ENCODE measurements around the gene ERBB2.
A peak's percentile ranks its signal among the peaks of the same experiment; 100 is the strongest.
"Not testable (repeated sequence)": the region's sequence is repeated elsewhere in the genome, so short reads cannot be mapped to it uniquely, and the experiment has no call there.

ERBB2 gene

DNA sequence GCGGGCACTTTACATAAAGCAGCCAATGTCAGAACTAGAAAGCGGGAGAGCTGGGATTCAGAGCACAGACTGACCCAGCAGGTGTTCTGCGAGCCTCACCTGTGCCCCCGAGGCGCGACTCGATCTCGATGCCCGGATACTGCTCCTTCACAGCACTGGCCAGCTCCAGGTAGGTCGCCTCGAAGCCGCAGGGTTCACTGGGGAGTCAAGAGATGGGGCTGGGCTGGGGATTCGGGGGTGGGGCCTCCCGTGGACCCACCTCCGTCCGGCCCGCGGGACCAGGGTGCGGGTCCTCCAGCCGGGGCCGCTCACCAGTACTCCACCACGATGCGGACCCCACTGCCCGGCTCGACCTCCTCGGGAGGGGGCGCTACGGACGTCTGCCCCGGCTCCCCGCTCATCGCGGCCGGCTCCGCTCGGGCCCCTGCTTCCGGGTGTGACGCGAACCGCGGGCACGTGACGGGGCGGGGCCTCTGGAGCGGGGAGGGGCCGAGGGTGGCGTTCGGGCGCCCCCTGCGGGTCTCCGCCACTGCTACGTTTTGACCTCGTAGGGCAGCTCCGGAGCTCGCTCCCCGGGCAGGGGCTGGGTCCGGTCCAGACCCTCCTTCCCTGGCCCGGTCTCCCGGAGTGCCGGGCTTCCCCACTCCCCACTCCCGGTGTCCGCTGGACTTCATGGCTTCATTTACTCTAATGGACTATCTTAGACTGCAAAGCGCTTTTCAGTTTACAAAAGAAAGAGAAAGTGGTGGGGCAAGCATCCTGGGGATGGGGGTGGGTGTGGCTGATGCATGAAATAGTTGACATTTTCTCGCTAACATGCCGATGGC is 30.4 kb downstream of the ERBB2 start, which contains the start of gene MIEN1:
Gene MIEN1, minus strand, starts transcription at position 438 of the 827 bp plus-strand sequence. Its CDS starts 37 bp downstream, at position 401.
- DNase-seq, result peak; percentile 53

DNA sequence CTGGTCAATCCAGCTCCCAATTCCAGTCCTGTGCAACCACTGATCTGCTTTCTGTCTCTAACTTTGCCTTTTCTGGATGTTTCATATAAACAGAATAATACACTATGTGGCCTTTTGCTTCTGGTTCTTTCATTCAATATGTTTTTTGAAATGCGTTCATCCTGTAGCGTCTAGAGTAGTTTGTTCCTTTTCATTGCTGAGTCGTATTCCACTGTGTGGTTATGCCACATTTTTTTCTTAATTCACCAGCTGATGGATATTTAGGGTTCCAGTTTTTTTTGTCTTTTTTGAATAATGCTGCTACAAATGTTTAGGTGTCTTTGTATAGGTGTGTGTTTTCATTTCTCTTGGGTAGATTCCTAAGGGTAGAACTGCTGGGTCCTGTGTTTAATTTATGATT is 32.7 kb downstream of the ERBB2 start:
- DNase-seq, result no peak

DNA sequence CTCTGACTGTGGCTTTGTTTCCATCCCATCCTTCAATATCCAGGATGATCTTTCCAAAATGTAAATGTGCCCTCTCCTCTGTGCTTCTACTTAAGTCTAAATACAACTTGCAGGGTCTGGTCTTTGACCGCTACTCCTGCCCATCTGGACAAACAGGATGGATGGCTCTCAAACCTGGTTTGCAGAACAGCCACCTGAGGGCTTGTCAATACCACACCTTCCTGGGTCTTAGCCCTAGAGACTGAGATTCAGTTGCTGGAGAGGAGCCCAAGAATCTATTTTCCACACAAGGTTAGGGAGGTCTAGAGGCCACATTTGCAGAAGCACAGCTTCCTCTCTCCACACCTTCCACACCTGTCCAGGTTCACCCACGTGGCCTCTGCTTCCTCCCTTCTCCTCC is 36.0 kb downstream of the ERBB2 start:
- DNase-seq, result no peak

DNA sequence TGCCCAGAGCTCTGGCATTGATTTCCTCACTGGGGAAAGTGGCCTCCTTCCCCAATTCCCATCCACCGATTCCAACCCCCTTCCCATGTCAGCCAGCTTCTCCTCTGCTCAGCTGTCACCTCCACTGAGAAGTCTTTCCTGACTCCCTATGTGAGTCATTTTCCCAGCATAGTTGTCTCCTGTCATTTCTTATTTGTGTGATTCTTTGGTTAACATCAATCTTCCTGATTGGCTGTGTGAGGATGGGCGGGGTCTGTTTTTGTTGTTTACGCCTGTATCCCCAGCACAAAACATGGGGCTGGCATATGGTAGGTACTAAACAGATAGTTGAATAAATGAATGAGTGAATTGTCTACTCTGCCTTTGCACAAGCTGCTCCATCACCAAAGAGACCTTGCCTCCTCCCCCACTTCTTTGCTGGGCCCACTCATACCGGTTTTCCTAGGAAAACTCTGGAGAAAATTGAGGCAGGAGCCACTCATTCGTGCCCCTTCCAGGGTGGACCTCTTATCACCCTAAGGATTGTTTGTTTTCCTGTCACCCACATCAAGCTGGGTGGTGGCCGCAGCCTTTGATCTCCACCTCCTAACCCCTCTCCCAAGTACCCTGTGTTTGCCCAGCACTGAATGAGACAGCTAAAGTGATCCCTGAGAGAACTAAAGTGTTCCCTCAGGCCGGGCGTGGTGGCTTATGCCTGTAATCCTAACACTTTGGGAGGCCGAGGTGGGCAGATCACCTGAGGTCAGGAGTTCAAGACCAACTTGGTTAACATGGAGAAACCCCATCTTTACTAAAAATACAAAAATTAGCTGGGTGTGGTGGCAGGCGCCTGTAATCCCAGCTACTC is 36.7 kb downstream of the ERBB2 start:
- no peak for DNase-seq

DNA sequence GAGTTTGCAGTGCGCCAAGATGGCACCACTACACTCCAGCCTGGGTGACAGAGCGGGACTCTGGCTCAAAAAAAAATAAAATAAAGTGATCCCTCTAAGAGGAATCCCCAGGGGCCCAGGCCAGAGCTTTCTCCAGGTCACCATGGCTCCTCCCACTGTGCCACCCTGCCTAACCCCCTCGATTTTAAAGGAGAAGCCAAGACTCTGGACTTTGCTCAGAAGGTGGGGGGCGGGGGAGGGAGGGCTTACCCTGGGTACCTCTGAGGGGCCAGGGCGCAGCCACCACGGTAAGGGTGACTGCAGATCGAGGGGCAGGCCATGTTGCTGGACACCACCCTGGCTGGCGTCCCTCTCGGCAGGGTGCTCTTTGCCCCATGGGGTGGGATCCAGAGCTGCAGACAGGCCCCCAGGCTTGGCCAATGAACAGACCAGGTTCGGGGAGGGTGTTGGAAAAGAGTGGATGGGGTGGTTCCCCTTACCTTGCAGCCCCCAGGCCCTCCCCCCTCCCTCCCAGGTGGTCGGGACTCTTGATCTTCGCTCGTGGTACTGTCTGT is 37.4 kb downstream of the ERBB2 start:
- no peak for DNase-seq

DNA sequence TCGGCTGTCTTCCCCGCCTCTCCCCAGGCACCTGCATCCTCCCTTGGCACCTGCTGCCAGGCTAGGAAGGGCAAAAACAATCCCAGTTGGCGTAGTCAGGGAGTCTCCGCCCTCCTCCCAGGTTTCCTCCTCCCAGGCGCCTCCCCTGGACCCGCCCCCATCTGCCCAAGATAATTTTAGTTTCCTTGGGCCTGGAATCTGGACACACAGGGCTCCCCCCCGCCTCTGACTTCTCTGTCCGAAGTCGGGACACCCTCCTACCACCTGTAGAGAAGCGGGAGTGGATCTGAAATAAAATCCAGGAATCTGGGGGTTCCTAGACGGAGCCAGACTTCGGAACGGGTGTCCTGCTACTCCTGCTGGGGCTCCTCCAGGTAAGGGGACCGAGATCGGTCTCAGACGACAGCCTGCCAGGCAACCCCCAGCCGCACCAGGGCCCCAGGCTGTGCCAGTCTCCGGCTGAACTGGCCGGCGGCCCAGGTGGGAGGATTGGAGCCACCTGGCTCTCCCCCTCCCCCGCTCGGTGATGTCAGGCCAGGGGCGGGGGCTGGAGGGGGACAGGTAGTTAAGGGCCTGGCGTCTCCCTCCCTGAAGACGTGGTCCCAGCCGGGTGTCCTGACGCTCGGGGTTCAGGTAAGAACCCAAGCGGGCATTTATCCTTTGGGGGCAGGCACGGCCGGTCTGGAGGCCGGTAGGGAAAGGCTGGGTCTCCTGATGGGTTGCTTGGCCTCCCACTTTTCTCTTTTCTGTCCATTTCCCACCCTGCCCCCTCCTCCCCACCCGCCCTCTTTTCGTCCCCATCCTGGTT is 38.1 kb downstream of the ERBB2 start, which contains the start of gene GRB7:
Gene GRB7, plus strand, starts transcription at position 179 of the 808 bp plus-strand sequence. CDS start 4,364 bp downstream, outside the sequence.
- peak; percentile 80 for DNase-seq

DNA sequence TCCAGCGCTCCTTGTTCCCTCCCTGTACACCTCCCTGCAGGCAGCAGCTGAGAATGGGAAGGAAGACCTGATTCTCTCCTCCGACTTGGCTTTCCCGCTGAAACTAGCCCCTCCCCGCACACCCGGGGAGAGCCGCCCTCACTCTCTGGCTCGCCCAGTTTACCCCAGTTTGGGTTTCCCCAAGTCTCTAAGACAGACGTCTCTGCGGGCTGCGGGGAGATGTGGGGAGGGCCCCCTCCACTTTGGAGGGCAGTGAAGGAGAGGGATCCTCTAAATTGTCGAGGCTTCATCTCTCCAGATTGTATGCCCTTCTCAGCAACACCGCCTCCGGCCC is 38.7 kb downstream of the ERBB2 start:
- DNase-seq, result peak; percentile 49

DNA sequence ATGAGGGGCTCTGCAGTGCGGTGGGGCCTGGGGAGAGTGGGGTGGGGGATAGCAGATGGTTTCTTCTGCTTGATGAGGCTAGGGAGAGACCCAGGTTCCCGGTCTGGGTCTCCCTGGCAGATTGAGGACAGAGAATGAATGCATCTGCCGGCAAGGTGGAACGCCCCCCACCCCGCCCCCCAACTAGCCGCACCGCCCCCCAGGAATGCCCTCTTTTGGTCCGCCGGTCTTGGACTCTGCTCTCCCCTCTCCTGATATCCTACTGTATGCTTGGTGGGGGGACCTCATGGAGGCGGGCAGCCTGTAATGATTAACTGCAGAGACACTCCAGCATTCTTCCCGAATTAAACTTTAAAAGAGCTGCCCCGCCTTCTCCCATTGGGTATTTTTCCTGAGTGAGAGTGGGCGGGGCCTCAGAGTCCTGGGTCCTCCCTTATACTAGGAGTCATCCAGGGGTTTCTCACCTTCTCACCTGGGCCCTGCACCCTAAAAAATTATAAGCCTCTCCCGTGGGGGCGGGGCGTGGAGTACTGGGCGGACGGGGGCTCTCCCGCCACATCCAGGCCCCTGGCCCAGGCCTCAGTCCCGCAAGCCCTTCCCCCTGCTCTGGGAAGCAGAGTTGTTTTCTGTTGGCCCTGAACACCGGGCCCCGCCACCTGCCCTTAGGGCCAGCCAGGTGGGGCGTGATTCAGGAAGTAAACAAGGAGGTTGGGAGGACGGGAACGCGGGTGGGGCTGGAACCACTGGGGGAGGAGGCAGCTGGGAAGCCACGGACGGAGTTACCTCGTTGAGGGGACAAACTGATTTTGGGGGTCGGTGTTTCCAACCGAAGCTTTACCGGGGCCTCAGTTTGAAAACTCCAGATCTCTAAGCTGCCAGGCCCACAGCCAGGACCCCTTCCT is 39.4 kb downstream of the ERBB2 start:
- DNase-seq, result peak; percentile 37

DNA sequence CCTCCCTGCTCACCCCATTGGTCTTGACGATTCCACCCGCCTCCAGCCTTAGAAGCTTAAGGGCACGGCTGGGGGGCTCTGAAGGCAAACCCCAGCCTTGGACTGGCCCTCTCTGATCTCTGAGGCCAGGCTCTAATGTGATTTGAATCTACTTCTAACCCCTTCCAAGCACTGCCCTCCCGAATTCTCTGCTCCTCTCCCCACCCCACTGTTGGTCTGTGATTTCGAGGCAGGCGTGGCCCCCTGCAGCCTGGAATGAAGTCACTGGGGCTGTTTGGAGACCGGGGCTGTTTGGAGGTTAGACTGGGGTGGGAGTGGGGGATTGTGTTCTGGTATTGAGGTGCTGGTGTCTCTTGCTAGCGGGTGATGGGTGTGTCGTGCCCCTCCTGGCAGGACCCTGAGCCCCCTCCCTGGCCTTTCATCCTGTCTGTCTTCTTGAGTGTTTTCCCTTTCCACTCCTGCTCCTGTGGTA is 40.1 kb downstream of the ERBB2 start:
- DNase-seq, result no peak

DNA sequence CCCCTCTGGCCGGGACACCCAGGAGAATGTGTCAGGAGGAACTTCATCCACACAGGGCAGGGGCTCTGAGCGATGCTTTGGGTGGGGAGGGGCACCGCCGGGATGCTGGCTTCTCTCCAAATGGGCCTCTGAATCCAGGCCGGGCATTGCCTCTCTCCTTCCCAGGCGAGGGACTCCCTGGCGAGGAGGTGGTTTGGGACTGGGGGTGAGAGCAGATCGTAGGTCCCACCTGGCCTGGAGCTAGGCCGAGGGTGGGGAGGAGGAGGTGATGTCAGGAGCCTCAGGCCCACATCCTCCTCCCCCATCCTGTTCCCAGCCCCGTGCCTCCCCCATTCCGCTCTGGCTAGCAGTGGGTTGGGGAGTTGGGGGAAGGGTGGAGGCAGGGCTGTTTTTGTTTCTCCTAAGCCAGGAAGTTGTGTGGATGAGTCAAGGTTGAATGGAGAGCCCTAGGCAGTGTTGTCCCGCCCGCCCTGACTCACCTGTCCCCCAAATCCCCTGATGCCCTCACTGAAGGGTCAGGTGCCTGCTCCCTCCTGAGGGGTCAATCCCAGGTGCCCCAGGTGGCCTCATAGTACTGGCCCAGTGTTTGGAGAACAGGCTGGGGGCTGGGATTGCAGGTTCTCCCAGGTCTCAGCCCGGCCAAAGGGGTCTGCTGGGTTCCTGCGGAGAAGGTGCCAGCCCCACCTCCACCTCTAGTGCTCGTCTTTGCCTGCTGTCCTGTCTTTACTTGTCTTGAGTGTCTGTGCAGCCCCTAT is 40.7 kb downstream of the ERBB2 start:
- DNase-seq, result no peak

DNA sequence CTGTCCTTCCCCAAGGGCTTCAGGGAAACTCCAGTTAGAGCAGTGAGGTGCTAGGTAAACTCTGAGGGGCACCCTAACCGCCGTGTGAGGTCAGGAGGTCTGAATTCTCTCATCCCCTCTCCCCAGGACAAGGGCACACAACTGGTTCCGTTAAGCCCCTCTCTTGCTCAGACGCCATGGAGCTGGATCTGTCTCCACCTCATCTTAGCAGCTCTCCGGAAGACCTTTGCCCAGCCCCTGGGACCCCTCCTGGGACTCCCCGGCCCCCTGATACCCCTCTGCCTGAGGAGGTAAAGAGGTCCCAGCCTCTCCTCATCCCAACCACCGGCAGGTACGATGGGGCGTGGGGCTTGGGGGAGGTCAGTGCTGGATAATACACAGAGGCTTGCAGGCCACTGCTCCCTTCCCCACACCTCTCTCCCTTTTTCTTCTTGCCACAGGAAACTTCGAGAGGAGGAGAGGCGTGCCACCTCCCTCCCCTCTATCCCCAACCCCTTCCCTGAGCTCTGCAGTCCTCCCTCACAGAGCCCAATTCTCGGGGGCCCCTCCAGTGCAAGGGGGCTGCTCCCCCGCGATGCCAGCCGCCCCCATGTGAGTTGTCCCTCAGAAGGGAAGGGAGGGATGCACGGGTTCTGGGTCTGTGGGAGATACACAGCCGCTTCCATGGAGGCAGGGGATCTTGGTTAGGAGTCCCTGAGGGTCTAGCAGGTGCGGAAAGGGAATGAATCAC is 42.4 kb downstream of the ERBB2 start:
- DNase-seq, result no peak

DNA sequence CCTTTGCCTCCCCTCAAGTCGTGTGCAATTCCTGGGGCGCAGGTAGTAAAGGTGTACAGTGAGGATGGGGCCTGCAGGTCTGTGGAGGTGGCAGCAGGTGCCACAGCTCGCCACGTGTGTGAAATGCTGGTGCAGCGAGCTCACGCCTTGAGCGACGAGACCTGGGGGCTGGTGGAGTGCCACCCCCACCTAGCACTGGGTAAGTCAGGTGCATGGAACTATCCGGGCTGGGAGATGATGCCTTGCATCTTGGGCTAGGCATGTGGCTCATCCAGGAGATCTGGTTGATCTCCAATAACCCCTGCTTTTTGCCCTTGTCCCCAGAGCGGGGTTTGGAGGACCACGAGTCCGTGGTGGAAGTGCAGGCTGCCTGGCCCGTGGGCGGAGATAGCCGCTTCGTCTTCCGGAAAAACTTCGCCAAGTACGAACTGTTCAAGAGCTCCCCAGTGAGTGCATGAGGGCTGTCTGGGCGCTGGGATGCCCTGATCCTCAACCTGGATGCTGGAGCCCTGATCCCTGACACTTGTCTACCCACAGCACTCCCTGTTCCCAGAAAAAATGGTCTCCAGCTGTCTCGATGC is 43.1 kb downstream of the ERBB2 start:
- no peak for DNase-seq

DNA sequence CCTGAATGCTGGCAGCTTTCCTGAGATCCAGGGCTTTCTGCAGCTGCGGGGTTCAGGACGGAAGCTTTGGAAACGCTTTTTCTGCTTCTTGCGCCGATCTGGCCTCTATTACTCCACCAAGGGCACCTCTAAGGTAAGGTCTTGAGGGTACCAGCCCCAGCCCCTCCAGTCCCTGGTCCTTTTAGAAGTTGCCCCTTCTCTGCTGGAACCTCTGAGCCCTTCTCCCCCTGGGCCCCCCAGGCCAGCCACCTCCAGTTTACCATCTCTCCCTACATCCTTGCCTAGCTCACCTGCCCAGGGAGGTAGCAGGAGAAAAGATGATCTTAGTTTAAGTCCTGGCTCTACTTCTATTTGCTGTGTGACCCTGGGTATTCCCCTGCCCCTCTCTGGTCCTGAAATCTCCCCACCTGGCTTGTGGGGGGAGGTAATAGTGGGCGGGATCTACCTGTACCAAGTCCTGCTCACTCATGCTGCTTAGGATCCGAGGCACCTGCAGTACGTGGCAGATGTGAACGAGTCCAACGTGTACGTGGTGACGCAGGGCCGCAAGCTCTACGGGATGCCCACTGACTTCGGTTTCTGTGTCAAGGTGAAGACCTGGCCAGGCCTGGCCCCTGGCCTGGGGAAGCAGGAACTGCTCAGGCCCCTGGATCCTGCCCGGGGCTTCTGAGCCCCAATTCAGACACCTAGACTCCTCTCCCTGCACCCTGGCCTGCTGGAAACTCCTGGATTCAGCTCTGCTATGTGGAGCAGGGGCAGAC is 44.4 kb downstream of the ERBB2 start:
- no peak for DNase-seq

DNA sequence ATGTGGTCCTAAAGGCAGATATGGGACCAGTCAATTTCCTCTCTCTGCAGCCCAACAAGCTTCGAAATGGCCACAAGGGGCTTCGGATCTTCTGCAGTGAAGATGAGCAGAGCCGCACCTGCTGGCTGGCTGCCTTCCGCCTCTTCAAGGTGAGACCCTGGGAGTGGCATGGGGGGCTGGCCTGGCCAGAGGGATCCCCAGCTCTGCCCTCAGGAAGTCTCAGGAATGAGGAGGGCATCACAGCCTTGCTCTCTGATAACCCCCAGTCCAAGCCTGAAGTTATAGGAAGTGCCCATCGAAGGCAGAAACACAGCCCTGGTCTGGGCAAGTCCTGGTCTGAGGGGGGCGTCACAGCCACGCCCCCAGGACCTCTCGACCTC is 45.0 kb downstream of the ERBB2 start:
- no peak for DNase-seq

DNA sequence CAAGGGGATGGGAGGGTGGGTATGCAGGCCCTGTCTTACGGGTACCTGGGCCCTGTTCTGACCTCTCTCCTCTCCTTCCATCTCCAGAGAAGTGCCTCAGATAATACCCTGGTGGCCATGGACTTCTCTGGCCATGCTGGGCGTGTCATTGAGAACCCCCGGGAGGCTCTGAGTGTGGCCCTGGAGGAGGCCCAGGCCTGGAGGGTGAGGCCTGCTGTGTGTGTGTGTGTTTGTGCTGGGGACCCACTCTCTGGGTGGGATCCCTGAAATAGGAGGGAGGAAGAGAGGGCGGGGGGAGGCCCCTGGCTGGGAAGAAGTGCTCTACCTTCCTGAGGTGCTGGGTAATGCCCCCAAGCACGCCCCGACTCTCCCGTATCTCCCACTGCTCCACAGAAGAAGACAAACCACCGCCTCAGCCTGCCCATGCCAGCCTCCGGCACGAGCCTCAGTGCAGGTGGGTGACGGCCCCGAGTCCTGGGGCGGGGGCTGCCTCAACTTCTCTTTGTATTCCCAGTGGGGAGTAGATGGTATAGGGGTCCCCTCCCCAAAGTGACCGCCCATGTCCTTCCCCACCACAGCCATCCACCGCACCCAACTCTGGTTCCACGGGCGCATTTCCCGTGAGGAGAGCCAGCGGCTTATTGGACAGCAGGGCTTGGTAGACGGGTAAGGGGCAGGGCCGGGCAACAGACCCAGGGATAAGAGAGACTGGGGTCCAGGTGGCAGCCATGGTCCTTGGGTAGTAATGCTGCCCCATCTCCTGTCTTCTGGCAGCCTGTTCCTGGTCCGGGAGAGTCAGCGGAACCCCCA is 45.7 kb downstream of the ERBB2 start:
- no peak for DNase-seq

DNA sequence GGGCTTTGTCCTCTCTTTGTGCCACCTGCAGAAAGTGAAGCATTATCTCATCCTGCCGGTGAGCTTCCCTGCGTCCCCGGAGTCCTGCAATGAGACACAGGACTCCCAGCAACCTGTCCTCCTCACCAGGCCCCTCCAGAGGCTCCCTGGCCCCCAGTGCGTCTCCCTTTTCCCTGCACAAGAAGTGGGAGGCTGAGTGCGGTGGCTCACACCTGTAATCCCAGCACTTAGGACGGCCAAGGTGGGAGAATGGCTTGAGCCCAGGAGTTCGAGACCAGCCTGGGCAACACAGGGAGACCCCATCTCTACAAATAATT is 46.2 kb downstream of the ERBB2 start:
- no peak for DNase-seq

DNA sequence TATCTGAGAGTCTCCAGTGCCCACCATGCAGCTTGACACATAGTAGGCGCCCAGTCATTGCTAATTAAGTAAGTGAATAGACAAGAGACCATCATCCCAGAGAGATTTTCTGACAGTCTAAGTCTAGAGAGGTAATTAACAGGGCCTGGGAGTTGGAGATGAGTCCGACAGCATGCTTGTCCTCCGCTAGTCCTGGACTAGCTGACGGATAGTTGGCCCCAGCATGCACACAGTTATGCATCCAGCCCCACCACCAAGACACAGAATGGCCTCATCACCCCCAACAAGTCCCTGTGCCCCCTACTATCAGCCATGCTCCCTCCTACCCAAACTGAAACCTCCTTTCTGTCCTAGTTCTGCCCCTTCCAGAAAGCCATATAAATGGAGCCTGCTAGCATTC is 47.9 kb downstream of the ERBB2 start:
- DNase-seq, result no peak

DNA sequence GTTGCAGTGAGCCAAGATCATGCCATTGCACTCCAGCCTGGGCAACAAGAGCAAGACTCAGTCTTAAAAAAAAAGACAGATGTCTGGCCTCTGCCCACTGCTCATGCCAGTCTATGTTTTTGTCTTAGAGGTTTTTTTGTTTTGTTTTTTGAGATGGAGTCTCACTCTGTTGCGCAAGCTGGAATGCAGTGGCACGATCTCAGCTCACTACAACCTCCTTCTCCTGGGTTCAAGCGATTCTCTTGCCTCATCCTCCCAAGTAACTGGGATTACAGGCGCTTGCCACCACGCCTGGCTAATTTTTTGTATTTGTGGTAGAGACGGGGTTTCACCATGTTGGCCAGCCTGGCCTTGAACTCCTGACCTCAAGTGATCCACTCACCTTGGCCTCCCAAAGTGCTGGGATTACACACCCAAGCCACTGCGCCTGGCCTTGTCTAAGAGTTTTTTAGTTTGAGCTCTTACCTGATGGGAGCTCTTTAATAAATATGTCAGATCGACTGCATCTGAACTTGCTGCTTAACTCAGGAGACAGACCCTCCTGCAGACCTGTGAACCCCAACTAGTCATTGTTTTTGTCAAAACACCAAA is 48.7 kb downstream of the ERBB2 start:
- not testable (repeated sequence) for DNase-seq
